ENCODE data around the gene SERPIND1. TPM values are rescaled to one million over a fixed set of nuclear protein-coding genes. Genes with fewer than 3 reads are reported as not detected.

Gene SERPIND1
- total RNA-seq, 1 donor from 2014 or later: 0.13 TPM

DNA sequence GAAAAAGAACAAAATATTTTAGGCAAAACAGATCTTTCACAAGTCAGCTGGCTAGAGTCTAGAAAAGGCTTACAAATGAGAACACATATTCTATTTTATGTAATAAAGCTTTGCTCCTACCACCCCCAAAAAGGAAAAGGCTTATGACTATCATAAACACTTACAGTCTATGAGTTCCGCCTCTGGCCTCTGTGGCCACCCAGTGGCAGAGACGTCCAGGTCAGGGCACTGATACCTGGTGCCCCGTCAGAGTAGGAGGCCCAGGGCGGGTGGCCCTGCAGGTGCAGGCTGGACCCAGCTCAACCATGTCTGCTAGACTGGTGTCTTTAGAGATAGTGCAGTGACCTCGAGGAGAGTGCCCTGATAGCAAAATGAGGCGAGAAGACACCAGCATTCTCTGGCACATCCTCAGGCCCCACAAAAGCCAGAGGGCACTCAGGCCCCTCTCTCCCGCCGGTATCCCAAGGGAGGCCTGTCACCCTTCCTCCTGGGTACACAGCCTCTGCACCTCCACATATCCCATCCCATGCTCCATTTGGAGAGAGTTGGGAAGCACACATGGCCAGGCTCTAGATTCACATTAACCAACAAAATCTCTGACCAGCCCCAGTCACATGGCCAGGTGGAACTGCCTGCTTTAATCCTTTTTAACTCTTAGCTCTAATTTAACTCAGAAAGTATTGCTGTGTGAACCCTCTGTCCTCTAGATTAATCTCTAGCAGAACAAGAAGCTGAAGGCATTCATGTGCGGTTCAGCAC is 27.3 kb upstream of the SERPIND1 start:
- intact Hi-C loops (cut with DNase I): no loop called here
- no peak for DNase-seq (ENCODE audit: low spot score)

DNA sequence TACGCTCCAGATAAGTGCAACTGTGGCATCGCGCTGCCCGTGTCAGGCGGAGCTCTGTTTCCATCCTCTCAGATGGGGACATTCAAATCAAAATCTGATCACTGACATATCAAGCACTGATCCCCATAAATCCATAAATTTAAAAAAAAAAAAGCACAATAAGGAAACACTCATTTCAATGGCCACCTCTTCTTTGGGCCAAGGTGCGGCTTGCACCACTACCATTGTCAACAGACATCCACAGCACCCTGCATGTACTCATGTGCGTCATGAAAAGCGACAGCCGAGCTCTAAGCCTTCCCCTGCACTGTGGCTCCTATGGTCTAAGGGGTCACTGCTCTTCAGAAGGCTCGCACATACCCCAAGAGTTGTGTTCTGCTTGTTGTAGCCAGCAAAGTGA is 26.7 kb upstream of the SERPIND1 start:
- DNase-seq (ENCODE audit: low spot score): no peak
- intact Hi-C loops (cut with DNase I): no loop called here

DNA sequence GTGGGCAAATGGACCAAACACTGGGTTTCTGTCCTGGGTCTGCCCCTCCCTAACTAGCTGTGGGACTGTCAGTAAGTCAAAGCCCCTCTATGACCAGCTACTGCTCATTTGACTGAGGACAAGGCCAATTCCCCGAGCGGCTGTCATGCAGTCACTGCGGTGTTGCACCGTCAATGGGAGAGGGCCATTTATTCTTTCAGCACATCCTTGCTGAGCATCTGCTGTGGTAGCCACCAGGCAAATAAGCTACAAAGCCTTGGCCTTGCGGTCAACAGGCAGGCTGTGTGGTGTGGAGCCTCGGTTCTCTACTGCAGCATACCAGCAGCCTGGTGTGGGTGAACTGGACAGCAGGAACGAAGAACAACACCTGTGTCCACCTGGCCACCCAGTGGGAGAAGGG is 25.8 kb upstream of the SERPIND1 start:
- no peak for DNase-seq (ENCODE audit: low spot score)
- intact Hi-C loops (cut with DNase I): no loop called here

DNA sequence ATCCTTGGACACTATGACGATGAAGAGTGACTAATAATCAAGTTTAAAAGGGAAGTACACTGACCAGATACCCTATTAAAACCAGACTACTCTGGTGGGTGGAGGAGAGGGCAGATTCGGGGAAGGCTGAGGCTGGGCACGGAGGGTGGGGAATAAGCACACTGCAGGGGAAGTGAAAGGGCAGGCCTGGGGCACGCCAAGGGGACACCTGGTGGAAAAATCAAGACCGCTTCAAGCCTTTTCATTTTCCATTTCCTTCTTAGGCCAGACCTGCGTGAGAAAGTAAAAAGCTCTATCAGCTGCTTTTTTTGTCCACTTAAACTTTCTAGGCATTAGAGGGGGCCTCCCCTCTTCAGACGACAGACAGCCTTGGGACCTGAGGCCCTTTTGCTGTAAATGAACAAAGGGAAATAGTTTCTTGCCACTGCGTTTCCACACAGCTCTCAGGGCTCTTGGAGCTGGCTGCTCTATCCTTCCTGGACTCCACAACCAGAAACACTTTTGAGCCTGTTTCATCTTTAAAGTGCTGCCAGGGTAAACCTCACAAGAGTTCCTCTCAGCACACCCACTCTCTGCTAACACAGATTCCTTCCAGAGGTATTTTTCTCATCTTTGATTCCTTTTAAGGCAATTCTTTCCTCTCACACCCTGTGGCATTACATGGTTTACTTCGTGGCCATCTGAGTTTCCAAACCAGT is 25.0 kb upstream of the SERPIND1 start:
- intact Hi-C loops (cut with DNase I): no loop called here
- no peak for DNase-seq (ENCODE audit: low spot score)

DNA sequence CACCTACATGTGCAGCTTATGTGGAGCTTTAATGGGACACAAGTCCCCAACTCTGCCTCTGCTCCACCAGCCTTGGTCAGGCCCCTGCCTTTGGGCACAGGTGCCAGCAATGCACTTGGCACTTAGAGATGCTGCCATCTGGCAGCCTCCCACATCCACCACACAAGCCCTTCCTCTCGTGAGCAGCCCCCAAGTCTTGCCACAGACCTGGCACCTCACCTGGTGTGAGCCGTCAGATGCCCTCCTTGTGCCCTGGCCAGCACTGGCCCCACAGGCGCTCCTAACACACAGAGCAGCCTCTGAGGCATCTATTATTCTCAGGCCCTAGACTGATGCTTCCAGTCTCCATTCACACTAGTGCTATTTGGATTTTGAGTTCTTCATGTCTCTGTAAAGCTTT is 24.5 kb upstream of the SERPIND1 start:
- no peak for DNase-seq (ENCODE audit: low spot score)
- intact Hi-C loops (cut with DNase I): no loop called here

DNA sequence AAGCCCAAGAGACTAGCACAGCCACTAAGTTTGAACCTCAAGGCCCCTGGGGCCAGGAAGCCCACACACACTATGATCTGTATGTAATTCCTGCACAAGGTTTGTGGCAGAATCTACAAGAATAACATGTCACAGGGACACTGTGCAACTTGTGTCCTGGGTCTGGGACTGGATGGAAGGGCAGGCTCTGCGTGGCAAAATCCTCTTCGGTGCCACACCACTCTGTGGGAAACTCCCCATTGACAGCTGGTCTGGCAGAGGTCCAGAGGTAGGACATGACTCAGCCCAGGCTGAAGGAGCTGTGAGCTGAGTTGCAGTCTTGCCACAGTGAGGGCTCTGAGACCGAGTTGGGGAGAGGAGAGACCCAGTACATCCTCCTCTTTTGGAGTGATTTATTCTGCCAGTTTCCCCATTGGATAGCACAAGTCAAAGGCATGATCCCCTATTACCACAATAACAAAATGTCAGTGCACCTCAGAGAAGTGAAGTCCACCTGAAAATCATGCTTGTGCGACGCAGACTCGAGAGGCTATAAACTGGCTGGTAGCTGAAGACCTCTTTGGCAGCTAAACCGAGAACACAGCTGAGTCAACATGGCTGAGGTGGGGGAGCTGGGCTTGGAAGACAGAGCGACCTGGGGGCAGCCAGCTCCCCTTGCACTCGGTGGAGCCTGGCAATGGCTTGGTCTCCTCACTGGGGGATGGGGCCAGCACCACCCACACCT is 23.3 kb upstream of the SERPIND1 start:
- DNase-seq (ENCODE audit: low spot score): no peak
- intact Hi-C loops (cut with DNase I): no loop called here

DNA sequence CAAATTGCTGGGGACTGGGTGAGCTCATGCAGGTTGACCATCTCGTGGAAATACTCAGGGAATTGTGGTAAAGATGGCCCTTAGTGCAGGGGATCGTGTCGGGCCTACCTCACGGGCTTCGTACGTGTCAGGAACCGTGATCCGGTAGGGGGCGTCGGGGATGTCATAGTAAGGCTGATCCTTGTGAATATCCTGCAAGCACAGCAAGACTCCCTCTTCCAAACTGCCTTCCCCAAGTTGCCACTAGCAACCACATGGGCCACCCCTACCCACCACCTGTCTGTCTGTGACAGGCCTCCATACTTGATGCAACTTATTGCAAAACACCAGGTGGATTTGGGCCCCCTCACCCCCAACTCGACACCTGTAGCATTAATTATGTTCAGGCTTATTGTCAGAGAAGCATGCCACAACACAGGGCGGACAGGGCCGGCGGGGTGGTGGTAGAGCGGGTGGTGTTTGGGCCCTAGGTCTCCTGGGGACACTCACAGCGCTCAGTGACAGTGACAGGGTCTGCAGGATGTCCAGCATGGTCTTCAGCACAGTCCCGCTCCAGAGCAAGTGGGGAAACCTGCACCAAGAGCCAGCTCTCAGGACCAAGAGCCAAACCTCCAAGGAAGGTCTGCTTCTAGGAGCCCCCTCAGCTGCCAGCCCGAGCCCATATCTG is 22.6 kb upstream of the SERPIND1 start:
- intact Hi-C loops (cut with DNase I): no loop called here
- no peak for DNase-seq (ENCODE audit: low spot score)

DNA sequence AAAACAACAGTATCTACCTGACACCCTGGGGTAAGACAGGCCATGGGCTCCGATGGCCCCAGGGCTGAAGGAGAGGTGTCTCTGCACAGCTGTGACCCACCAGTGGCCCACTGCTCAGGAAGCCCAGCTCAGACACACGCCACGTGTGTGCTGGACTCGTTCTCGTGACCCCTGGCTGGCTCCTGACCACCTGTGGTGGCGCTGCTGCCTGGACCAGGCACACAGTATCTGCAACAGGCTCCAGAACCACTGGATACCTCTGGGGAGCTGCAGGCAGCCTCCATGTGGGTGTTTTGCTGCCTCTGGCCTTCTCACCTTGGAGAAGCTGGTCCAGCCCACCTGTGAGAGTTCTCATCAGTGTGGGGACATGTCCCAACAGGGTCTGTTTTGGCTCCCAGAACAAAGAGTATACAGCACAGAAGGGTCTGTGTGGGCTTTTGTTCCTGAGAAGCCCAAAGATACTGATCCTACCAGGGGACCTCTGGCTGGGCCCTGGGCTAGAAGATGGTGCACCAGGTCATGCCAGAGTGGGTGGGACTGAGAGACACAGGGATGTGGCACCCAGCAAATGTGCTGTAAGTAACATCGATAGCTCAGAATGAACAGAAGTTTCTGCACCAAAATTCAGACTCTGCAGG is 21.7 kb upstream of the SERPIND1 start:
- DNase-seq (ENCODE audit: low spot score): no peak

DNA sequence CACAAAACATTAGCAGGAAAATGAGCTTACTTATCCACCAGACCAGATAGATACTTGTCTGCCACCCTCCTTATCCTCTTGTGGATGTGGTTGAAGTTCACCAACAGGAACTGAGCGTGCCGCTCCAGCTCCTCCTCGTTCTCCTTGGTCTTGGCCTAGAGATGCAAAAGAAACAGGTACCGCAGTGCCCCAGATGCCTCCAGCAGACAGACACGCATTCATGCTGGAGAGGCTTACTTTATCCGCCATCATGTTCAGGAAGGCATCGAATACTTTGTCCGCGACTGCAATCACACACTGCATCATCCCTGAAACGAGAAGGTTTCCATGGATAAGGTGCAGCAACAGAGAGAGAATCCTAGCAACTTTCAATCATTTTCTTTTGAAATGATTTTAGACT is 21.0 kb upstream of the SERPIND1 start:
- intact Hi-C loops (cut with DNase I): no loop called here
- DNase-seq (ENCODE audit: low spot score): no peak

More for the DNA sequence above, 21.7 kb upstream of the SERPIND1 start:
- intact Hi-C loops (cut with DNase I): no loop called here

DNA sequence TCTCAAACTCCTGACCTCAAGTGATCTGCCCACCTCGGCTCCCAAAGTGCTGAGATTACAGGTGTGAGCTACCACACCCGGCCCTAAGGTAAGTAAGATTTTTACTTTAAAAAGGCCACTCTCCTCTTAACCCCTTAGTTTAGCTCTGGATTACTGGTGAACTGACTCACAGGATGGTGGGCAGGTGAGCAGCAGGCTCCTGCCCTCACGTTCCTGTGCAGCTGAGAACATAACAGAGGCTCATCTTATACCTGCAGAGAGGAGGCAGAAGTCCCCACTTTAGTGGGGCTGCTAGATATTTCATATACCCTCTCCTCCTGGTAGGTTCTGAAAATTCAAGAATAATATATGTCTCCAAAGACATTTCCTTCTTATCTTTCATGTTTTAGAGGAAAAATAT is 17.1 kb upstream of the SERPIND1 start:
- intact Hi-C loops (cut with DNase I): no loop called here
- DNase-seq (ENCODE audit: low spot score): no peak

DNA sequence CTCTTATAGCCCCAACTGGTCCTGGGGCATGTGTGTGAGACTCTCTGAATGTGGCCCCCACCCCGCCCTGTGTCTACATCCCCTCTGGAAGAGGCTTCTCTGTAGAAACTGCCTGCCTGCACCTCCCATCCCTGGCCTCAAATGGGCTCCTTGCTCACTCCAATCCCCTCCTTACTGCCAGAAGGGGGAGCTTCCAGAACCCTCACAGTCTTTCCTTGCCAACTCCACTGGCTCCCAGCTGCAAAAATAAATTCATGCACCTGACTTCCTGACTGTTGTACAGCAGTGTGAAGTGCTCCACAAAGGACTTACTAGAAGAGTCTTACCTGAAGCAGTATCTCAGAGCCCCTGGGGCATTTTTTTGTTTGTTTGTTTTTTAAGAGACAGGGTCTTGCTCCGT is 15.2 kb upstream of the SERPIND1 start:
- no peak for DNase-seq (ENCODE audit: low spot score)
- intact Hi-C loops (cut with DNase I): no loop called here

DNA sequence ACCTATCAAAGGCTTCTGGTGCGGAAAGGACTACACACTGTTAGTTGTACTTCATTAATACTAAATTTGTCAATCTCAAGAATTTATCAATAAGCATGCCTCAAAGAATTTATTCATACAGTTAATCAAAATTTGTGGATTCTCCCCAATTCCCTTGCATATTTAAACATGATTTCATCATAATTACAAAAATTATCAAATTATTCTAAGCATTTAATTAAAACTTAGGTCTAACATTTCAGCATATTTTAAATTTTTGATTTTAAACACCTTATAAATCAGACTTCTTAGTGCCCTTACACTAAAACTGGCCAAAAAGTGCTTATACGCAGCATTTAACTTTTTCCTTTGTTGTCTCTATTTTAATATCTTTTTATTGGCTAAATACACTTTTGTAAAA is 13.8 kb upstream of the SERPIND1 start:
- intact Hi-C loops (cut with DNase I): no loop called here
- DNase-seq (ENCODE audit: low spot score): no peak

DNA sequence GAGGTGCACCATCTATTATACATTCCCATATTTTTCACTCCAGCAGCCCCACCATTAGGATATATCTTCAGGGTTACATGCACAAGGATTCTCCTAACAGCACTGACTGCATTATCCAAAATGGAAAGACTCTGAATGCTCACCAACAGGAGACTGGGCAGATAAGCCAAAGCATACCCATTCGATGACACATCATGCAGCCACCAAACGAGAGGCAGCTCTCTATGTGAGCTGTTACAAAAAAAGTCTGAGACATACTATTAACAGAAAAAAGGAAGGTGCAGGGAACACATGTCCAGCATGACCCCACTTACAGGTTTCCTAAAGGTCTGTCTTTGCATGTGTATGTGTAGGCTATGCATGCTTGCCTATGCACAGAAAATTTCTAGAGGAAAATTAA is 12.4 kb upstream of the SERPIND1 start:
- intact Hi-C loops (cut with DNase I): no loop called here
- no peak for DNase-seq (ENCODE audit: low spot score)

DNA sequence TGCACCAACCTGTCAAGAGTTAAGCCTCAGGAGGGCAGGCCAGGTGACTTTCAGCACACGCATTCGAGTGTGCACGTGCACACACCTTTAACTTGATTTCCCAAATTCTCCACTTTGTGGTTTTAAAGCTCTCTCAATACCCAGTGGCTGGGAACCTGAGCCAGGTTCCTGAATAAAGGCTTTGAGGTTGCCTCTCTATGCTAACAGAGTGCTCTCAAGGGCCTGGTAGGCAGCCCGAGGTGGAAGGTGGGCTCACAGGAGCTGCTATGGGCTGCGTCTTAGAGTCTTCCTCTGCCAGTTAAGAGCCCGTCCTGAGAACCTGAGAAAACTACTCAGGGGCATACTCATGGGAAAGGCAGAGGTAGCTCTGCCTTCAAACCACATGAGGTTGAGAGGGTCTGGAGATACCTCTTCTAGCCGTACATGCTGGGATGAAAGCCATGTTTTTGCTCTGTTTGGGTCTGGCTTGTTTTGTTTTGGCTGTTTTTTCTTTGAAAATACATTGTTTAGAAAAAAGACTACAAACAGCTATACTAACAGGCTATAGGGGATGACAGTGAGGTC is 11.6 kb upstream of the SERPIND1 start:
- no peak for DNase-seq (ENCODE audit: low spot score)
- intact Hi-C loops (cut with DNase I): no loop called here

DNA sequence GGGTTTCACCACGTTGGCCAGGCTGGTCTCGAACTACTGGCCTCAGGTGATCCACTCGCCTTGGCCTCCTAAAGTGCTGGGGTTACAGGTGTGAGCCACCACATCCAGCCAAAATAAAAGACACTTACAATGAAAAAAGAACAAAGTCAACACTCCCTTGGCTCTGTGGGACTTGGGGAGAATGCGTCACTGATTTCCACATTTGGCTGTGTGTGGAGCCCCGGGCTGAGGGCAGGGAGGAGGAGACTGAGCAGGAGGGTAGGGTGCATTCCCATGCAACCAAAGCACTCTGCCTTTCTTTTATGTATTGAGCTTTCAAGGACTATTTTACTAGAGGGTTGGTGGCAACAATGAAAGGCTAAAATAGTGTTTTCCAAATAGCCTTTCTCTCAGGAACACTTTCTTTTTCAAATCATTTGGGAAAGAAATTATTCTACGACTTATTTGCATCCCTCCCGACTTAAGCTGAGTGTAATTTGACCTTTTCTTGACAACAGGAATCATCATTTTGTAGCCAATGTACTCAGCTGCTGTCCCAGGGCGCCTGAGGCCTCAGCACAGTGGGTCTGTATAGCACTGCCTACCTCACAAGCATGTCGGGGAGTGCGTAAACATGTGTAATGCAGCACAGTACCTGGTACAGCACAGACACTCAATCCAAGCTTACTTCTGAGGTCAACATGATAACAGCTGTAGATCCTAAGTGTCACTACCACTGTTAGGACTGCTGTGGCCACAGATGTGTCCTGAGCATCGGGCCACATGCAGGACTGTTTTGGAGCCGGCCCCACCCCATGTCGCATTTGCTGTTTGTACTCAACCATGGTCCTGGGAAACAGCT is 10.1 kb upstream of the SERPIND1 start:
- no peak for DNase-seq (ENCODE audit: low spot score)
- intact Hi-C loops (cut with DNase I): no loop called here

DNA sequence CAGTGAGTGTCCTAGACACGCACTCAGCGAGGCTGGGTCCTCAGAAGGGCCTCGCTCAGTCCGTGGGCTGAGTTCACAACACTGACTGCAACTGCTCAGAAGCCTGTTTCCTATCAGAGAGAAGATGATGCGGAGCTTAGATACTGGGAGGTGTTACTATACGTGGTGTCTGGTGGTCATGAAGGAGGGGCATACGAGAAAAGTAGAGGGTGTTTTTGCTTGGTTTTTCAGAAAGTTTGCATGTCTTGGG is 9.5 kb upstream of the SERPIND1 start:
- intact Hi-C loops (cut with DNase I): no loop called here
- no peak for DNase-seq (ENCODE audit: low spot score)

DNA sequence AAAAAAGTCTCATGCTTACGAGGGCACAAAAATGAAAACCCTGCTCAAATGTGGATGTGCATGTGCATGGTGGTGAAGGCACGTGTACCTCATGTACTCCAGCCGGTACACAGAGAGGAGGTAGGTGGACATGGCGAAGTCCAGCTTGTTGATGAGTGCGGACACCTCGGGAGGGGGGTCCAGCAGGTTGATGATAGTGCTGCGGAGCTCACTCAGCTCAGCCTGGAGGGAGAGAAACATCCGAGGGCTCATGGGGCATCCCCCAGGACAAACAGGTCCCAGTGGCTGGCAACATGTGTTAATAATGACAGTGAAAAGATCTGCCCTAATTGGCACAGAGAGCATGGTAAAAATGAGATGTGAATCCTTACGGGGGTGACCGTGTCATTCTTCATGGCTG is 9.2 kb upstream of the SERPIND1 start:
- DNase-seq (ENCODE audit: low spot score): no peak
- intact Hi-C loops (cut with DNase I): no loop called here

DNA sequence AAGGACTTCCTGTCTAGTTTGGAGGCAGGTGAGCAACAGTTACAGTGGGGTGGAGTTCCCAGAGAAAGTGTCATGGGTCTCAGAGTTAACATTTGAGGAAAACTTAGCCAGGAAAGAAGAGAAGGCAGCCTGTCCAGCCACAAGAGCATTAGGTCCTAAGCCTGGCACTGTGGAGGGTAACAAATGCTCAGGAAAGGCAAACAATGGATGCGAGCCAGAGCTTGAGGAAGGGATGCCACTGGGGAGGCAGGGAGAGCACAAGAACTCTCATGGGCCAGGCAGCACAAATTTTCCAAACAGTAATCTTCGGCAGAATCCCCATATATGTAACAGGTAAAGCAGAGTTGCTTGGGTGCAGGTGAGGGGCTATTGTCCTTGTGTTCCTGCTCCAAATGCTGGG is 8.0 kb upstream of the SERPIND1 start:
- no peak for DNase-seq (ENCODE audit: low spot score)
- intact Hi-C loops (cut with DNase I): no loop called here

DNA sequence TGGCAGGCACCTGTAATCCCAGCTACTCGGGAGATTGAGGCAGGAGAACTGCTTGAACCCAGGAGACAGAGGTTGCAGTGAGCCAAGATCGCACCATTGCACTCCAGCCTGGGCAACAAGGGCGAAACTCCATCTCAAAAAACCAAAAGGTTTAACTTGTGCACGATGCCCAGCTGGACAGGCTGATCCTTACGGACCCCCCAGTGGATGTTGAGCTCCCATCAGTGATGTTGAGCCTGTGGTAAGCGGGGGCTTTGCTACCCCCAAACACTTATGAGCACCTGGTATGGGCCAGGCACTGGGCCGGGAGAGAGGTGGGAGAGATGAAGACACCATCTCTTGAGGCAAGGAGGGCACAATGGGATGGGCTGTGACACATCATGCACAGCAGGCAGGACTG is 7.4 kb upstream of the SERPIND1 start:
- intact Hi-C loops (cut with DNase I): no loop called here
- no peak for DNase-seq (ENCODE audit: low spot score)
